Measurements from ENCODE around the gene MYL10. TPM values are rescaled to one million over a fixed set of nuclear protein-coding genes. Genes with fewer than 3 reads are reported as not detected.

The MYL10 gene
- total and polyA plus RNA-seq, 2 experiments from 2014 or later = 1.3 TPM; not detected in 1

GRCh38 chr7:101630591-101630990, 1.5 kb upstream of the MYL10 start (continued):
- TF ChIP-seq CTCF (conservative IDR thresholded peaks at IDR 0.05; ENCODE audit: low read depth in 2 of 2) (no peak), REST (IDR thresholded peaks at IDR 0.05; ENCODE audit: unreplicated experiment) (no peak), CREB1 (CRISPR knock-in tag; IDR thresholded peaks at IDR 0.05; ENCODE audit: low read depth) (no peak), ZNF114 (CRISPR knock-in tag; IDR thresholded peaks at IDR 0.05) (no peak)

- H3F3A ChIP-seq (replicated peaks; ENCODE audit: low read depth) = no peaks in the 10 kb centered on the region
- H3K27ac ChIP-seq (ENCODE audit: low read depth) = no peak overlapping the region
- H3K4me3 ChIP-seq = no peak overlapping the region
- Mint-ChIP-seq H3K9me3 (peaks cover 12% of the 10 kb centered on the region), H3K4me1 (peaks cover 24% of the 10 kb centered on the region), H3K27me3 (ENCODE audit: insufficient read depth, low read depth, poor library complexity) (peaks cover 5% of the 10 kb centered on the region), H3K4me3 (no peak overlapping the region), H3K27ac (no peak overlapping the region), H3K36me3 (ENCODE audit: low read depth) (no peaks in the 10 kb centered on the region)
- H3K4me1 ChIP-seq (ENCODE audit: insufficient read depth) = peaks cover 14% of the 10 kb centered on the region; the same call in 1 of the 2 replicates
- H3K79me2 ChIP-seq (replicated peaks; ENCODE audit: insufficient read depth) = no peaks in the 10 kb centered on the region
- H4K20me1 ChIP-seq (replicated peaks; ENCODE audit: insufficient read depth) = no peaks in the 10 kb centered on the region
- H3K36me3 ChIP-seq (ENCODE audit: insufficient read depth) = no peaks in the 10 kb centered on the region
- H2AFZ ChIP-seq = no peak overlapping the region
- no peaks in the 10 kb centered on the region for H3K9me2 ChIP-seq (ENCODE audit: insufficient read depth)
- TF ChIP-seq CTCF (conservative IDR thresholded peaks at IDR 0.05; ENCODE audit: low read depth in 2 of 2) (no peak), EZH2phosphoT487 (IDR thresholded peaks at IDR 0.05; ENCODE audit: unreplicated experiment) (no peak), ZNF462 (CRISPR knock-in tag; IDR thresholded peaks at IDR 0.05) (no peak), POLR2AphosphoS5 (IDR thresholded peaks at IDR 0.05; ENCODE audit: low read depth) (no peak), ZNF331 (CRISPR knock-in tag; IDR thresholded peaks at IDR 0.05; ENCODE audit: low read depth) (no peak)
- no peaks in the 10 kb centered on the region for H3K27me3 ChIP-seq (ENCODE audit: insufficient read depth)
- no peak for ATAC-seq
- DNase-seq (ENCODE audit: low spot score) = no peak
- no peak overlapping the region for H3K4me2 ChIP-seq
These were observed 574 bp downstream of the MYL10 start for GRCh38 chr7:101628522-101628921.

Data from GM23338 (cell line).